ENCODE results near the gene RAB41. TPM values are rescaled to one million over a fixed set of nuclear protein-coding genes. Genes with fewer than 3 reads are reported as not detected.
"Not testable (repeated sequence)": the region's sequence is repeated elsewhere in the genome, so short reads cannot be mapped to it uniquely, and the experiment has no call there.

The RAB41 gene
- total RNA-seq, result not detected
- long read RNA-seq, donor 1, result 0 reads
- long read RNA-seq, donor 2, result 0 reads

DNA sequence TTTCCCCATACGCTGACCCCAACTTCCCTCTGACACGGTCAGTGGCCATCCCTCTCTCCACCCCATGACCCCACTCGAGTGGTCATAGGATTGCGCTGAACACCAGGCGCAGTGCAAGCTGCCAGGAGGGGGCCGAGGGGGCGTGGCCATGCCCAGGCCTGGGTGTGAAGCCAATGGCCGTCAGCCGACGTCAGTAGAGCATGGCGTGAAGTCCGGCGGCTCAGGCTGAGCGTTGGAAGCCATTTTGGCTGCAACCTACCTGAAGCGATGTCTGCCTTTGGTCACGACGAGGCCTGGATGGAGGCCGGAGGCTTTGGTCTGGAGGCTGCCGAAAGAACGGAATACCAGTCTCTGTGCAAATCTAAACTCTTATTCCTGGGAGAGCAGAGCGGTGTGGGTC, at the start of gene RAB41:
TSS of gene RAB41 (plus strand) at position 222 of the 400 bp plus-strand sequence. CDS start at position 268, 46 bp downstream.
- intact Hi-C loops (cut with DNase I), result loop anchor here in 1 of 2 donors (10.0 kb wide), 1 partner anchor 1777 kb away; no protein-coding TSS in a partner anchor
- DNase-seq (ENCODE audit: low spot score), result no peak

DNA sequence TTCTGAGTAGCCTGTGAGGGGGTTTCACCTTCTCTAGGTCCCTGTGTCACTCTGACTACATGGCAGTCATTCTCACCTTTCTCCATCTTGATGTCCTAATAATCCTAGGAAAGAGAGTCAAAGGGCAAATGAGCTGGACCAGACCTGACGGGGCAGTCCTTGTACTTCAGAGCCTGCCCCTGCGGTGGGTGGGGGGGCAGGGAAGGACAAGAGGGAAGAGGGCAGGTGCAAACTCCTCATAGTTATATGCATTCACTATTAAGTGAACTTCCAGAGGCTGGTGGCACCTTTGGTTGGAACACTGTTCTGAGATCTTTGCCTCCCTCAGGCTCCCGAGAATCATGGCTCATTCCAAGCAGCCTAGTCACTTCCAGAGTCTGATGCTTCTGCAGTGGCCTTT, 47.6 kb upstream of the RAB41 start, which contains the start of gene AWAT1:
TSS of gene AWAT1 (plus strand) at position 301 of the 400 bp plus-strand sequence. CDS start at position 342, 41 bp downstream.
- intact Hi-C loops (cut with DNase I), result no loop called here
- DNase-seq (ENCODE audit: low spot score), result no peak

DNA sequence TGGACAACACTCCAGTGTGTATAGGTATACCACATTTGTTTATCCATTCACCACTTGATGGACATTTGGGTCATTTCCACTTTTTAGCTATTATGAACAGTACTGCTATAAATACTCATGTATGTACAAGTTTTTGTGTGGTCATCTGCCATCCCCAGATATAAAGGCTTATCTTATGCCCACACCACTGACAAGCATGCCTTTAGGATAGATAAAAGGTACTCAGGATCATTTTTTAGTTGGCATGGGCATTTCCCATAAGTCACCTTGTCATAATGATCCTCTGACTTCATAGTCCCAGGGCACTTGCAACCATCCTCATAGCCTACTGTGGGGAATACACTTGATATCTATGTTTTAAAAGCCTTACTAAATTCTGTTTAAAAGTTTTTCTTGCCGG, 41.2 kb upstream of the RAB41 start:
- DNase-seq (ENCODE audit: low spot score), result no peak
- intact Hi-C loops (cut with DNase I), result no loop called here

DNA sequence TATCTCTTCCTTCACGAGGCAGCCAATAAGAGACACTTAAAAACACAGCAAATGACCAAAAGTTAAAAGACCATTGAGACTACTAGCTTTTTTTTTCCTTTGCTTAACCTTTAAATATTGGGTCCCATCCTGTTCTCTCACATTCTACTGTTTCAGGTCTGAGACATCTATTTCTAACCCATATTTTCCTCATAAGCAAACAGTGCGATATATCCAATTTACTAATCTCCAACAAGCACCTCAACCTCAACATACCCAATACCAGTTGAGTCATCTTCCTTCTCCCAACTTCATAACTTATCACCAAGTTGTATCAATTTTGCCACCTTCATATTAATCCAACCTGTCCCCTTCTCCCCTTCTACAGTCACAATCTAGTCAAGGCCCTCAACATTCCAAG, 40.5 kb upstream of the RAB41 start:
- intact Hi-C loops (cut with DNase I), result no loop called here
- no peak for DNase-seq (ENCODE audit: low spot score)

DNA sequence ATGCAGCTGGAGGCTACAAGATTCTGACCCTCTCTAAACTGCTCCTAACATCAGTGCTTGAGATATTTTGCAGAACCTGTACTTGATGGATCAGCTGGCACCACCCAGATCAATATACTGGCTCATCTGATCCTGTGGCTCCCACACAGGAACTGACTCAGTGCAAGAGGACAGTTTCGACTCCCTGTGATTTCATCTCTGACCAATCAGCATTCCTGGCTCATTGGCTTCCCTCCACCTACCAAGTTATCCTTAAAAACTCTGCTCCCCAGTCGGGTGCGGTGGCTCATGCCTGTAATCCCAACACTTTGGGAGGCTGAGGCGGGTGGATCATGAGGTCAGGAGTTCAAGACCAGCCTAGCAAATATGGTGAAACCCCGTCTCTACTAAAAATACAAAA, 38.4 kb upstream of the RAB41 start:
- DNase-seq (ENCODE audit: low spot score); intact Hi-C loops (cut with DNase I): not testable (repeated sequence)

DNA sequence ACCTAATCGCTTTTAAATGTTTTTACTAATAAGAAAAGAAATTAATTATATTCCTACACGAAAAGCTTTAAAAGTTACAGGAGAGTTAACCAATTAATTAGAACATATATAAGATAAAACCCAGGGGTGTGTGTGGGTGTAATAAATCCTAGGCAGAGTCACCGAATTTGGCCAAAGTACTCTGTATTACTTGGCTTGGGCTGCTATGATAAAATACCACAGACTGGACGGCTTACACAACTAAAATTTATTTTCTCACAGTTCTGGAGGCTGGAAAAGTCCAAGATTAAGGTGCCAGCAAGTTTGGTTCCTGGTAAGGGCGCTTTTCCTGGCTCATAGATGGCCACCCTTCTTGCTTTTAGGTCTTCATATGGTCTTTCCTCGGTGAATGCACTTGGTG, 37.1 kb upstream of the RAB41 start:
- no peak for DNase-seq (ENCODE audit: low spot score)
- intact Hi-C loops (cut with DNase I), result no loop called here

DNA sequence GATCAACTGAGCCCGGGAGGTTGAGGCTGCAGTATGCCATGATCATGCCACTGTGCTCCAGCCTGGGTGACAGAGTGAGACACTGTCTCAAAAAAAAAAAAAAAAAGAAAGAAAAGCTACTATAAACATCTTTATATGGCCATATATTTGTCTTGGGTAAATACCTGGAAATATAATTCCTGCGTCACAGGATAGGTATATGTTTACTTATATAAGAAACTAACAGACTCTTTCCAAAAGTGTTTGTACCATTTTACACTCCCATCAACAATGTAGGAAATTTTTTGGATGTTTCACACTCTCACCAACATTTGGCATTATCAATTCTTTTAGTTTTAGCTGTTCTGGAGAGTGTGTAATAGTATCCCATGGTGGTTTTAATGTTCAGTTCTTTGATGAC, 34.7 kb upstream of the RAB41 start:
- intact Hi-C loops (cut with DNase I), result no loop called here
- DNase-seq (ENCODE audit: low spot score), result no peak

DNA sequence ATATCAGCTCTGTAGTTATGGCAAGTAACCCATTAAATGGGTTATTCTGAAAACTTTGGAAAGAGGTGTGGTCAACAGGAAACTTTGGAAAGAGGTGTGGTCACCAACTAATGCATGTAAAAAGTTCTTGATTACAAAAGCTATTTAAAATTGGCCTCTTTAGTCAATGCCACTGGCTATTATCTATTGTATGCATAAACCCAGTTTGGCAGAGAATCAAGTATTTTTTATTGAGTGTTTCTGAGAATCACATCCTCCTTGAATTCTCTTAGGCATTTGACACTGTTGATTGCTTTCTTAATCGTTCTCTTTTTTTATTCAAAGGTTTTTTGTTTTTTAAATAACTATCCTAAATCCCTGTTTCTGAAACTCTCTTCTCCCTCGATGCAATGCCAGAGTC, 29.5 kb upstream of the RAB41 start:
- no peak for DNase-seq (ENCODE audit: low spot score)
- intact Hi-C loops (cut with DNase I), result no loop called here

DNA sequence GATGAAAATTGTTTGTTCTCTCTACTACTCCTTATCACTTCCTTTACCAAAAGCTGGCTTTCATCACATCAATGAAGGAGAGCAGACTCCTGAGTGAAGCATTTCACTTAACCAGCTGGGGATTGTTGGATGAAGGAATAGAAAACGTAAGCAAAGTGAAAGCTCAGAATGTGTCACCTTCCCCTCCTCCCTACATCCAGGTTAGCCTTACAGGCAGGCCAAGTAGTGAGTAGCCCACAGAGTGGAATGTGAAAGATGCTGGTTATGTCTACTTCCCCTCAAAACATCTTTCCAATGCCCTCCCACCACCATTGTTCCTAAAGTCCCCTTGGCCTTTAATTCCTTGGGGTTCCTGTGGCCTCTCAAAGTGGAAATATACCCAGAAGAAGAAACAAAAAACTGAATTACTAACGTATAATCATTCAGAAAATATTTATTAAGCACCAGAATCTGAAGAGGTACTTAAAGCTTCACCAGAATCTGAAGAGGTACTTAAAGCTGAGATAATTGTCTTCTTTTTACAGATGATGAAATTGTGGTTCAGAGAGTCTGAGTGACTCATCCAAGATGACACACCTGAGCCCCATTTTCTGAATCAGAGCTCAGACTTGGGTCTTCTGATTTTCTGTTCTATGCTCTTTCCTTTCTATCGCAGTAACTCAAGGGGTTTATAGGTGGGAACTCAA, 28.5 kb upstream of the RAB41 start:
- intact Hi-C loops (cut with DNase I), result no loop called here
- DNase-seq (ENCODE audit: low spot score), result no peak

DNA sequence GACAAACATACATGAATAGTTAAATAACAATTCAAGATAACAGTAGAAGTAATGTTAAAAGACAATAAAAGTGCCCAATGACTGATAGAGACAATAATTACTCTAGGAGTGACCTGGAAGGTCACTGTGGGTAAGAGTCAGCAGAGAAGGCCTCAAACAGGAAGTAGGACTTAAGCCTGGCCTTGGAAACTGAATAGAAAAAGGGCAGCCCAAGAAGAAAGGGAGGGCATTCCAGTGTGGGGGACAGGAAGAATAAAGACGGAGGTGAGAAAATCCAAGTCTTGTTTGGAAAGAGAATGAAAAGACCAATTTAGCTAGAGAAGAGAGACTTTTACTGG, 27.9 kb upstream of the RAB41 start:
- intact Hi-C loops (cut with DNase I), result no loop called here
- DNase-seq (ENCODE audit: low spot score), result no peak

DNA sequence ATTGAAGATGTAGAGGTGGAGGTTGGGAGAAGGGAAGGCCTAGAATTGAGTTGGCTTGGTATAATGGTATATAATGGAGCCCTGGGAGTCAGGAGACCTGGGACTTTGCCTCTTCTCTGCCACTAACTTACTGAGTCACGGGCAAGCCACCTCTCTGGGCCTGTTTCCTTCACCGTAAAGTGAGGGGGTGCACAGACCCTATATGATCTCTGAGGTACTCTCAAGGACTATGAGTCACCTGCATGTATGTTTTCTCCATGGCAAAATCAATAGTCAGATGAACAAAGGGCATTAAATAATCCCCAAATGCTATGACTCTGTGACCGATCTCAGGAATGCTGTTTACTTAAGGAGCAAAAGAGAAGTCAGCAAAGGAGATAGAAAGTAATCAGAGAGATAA, 27.1 kb upstream of the RAB41 start:
- no peak for DNase-seq (ENCODE audit: low spot score)
- intact Hi-C loops (cut with DNase I), result no loop called here

DNA sequence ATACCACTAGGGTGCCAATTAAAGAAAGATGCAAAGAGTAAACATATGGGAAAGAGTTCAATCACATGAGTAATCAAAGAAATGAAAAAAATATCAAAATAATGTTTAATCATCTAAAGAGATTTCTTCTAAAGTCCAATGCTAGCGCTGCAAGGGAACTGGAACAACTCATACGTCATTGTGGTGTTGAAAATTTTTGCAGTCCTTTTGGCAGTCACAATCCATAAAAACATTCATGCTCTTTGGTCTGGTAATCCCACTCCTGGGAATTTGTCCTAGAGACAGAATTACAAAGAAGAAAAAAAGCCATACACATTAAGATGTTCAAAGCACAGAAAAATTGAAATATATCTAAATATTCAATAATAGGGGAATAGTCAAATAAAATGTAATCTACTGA, 26.5 kb upstream of the RAB41 start:
- DNase-seq (ENCODE audit: low spot score), result no peak
- intact Hi-C loops (cut with DNase I), result no loop called here

DNA sequence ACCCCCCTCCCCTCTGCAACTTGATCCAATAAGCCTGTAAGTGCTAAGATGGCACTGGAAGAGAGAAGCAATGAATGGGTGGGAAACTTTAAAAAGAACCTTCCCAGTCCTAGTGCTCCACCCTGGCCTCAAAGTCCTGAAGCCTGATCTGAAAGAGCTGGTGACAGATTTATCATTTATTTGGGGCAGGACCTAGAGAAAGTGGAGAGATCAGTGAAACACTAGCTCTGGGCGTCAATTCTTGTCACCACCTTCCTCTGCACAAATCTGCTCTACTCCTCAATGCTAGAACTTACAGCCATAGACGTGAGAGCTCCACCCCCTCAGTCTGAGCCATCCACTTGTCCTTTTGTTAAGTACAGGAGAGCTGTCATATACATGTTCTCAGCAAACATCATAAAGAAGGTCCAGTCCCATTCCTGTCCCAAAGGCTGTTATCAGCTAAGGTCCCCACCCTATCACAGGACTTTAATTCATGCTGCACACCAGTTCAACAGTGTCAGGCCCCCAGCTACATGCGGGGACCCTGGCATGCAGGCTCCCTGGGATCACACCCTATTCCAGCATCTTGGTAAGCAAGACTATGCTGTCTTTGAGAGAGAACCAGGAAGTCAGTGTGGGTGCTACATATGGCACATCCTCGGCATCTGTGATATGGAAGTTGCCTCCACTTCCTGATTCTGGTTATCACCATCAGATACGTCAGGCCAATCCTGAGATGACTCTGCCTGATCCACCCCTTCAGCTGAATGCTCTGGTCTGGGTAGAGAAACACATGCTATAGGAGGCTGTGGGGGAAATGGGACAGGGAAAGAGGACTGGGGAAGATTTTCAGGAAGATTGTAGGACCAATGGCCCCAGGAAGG, 24.3 kb upstream of the RAB41 start:
- intact Hi-C loops (cut with DNase I), result no loop called here
- DNase-seq (ENCODE audit: low spot score), result no peak

DNA sequence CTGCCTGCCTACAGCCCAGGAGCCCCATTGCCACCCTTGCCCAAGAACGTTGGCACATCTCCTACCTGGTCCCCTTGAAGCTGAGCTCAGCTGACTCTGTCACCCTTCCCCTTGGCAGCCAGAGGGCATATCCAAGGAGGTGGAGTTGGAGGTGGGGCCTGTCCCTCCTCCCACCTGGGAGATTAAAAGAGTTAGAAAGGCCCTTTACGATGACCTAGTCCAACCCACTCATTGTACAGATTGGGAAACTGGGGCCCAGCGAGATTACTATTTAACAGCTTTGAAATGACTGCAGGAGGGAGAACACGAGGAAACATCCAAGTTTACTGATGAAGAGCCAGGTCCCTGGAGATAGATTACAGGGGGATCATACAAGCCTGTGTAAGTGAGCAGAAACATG, 21.9 kb upstream of the RAB41 start, which contains the start of gene P2RY4:
TSS of gene P2RY4 (minus strand) at position 101 of the 400 bp plus-strand sequence. CDS start 580 bp downstream, outside the sequence.
- no peak for DNase-seq (ENCODE audit: low spot score)
- intact Hi-C loops (cut with DNase I), result no loop called here

DNA sequence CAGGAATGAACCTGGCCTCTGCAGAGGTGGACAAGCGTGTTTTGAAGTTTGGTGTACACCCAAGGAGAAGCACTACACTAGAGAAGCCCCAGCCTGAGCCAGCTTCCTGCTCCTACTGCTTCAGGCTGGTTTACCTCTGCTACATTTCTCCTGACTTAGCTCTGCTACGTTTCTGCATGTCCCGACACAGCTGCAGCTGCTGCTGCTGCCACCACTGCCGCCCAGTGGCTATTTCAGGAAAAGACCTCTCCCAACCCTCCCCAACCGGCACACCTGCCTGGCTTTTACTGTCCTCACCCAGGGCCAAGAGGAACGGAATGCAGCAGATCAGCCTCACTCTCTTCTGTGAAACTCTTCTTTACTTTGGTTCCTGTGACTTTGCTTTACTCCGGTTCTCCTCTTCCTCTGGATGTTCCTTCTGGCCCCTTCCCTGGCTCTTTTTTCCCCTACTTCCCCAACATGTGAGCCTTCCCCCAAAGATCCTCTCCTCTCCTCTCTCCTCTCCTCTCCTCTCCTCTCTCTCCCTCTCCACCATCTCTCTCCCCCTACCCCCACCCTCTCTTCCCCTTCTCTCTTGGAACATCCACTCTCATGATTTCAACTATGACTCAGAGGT, 18.9 kb upstream of the RAB41 start:
- intact Hi-C loops (cut with DNase I), result no loop called here
- DNase-seq (ENCODE audit: low spot score), result no peak

DNA sequence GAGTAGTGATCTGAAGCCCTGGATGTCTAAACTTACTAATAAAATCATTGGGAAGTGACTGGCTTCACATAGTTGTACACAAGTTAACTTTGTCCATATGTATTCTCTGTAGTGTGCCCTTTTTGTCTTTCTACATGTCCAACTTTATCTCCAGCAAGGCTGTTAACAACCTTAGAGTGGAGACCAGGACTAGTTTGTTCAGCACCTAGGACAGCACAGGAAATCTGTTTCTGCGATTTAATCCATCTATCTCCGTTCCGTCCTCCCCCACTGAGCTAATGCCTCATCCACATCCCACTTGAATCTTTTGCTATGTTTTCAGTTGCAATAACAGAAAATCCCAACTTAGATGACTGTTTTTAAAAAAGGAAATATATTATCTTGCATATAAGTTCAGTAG, 17.2 kb upstream of the RAB41 start:
- intact Hi-C loops (cut with DNase I), result no loop called here
- DNase-seq (ENCODE audit: low spot score), result no peak

DNA sequence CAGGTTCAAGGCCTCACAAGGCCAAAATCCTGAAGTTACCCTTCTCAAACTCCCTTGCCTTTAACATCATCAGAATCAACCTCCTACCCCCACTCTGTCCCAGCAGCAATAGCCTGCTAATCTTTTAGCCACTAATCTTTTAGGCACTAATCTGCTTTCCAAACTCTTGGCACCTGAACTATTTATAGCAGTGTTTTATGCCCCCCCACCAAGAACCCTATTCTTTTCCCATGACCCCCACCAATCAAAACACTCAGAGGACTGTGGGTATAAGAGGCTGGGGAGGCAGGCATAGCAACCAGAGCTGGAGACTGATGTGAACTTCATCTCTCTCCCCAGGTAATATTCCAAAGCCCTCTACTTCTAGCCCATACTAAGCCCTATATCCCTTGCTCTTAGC, 13.9 kb upstream of the RAB41 start, which contains the start of gene ARR3:
TSS of gene ARR3 (plus strand) at position 301 of the 400 bp plus-strand sequence. CDS start 1,052 bp downstream, outside the sequence.
- intact Hi-C loops (cut with DNase I), result no loop called here
- DNase-seq (ENCODE audit: low spot score), result no peak

DNA sequence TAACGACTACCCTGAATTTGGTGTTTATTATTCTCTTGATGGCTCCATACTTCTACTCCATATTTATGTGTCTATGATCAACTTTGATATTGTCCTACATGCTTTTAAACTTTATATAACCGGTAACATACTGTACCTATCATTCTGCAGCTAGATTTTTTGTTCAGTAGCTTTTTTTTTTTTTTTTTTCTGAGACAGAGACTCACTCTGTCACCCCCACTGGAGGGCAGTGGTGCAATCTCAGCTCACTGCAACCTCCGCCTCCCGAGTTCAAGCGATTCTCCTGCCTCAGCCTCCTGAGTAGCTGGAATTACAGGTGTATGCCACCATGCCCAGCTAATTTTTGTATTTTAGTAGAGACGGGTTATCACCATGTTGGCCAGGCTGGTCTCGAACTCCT, 7.9 kb upstream of the RAB41 start:
- intact Hi-C loops (cut with DNase I), result not testable (repeated sequence)

DNA sequence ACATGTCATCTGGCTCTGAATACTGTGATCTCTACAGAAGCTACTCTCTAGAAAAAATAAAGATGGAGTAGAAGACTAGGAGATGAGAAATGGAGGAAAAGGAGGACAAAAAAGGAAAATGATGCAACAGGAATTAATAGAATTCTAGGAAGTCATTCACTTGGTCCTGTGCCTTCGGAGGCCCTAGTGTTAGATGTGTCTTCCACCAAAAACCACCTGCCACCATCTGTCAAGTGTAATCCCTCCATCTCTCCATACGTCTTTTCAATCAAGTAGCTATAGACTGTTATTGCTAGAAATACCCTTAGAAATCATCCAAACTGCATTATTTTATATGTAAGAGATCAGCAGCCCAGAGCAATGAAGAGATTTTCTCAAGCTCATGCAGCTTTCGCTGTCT, 2.9 kb upstream of the RAB41 start:
- no peak for DNase-seq (ENCODE audit: low spot score)
- intact Hi-C loops (cut with DNase I), result no loop called here

More for the DNA sequence above, 7.9 kb upstream of the RAB41 start:
- DNase-seq (ENCODE audit: low spot score), result not testable (repeated sequence)

DNA sequence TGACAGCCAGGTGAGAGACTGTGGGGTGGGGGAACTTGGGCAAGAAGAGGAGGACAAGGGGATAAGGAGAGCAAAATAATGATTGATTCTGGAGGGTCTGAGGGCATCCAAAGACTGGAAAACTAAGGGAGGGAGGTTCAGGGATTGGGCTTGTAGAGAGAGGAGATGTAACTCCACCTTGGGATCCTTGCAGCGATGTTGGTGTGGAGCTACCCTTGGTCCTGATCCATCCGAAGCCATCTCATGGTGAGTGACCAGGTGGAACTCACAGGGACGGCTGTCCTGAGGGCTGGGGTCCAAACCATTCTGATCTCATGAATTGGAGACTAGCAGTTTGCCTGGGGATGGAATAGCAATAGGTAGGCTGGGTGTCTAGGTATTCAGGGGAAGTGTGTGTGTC, 1.4 kb upstream of the RAB41 start:
- intact Hi-C loops (cut with DNase I), result loop anchor here in 1 of 2 donors (10.0 kb wide), 1 partner anchor 1776 kb away; no protein-coding TSS in a partner anchor
- DNase-seq (ENCODE audit: low spot score), result no peak
